Activated CD8-positive, alpha-beta memory T cell treated with anti-CD3 and anti-CD28 coated beads, Interleukin-2, amount 50 U/mL, for 24 hours (primary cell): ENCODE data around the gene ZSCAN32.

Experiments
- DNase-seq: peaks from one replicate; pipeline ENCODE4 v3.0.0-alpha.2; 2020; ENCODE audit errors: extremely low read depth

Gene ZSCAN32

GRCh38 chr16:3400779-3401688 lies at the start of gene ZSCAN32, which contains the start of gene ZNF174:
Gene ZSCAN32 (minus strand): TSS chr16:3401004. CDS start chr16:3397557, 3,447 bp downstream.
Gene ZNF174 (plus strand): TSS chr16:3401215. CDS start chr16:3402005, 790 bp downstream.
- peak; percentile 99 for DNase-seq

- no peak for DNase-seq
These were observed 43.2 kb upstream of the ZSCAN32 start for GRCh38 chr16:3444032-3444388.

GRCh38 chr16:3443108-3444031 lies 42.6 kb upstream of the ZSCAN32 start, which contains the start of the genes NAA60 and ZNF597:
Gene NAA60 (plus strand): TSS chr16:3443680. CDS start chr16:3476228, 32,548 bp downstream.
Gene ZNF597 (minus strand): TSS chr16:3443504. CDS start chr16:3443153, 351 bp downstream.
- peak; percentile 47 for DNase-seq

GRCh38 chr16:3439637-3440036 lies 38.8 kb upstream of the ZSCAN32 start:
- no peak for DNase-seq

- no peak for DNase-seq
These were observed 33.6 kb upstream of the ZSCAN32 start for GRCh38 chr16:3434373-3434772.

GRCh38 chr16:3431779-3432219 lies 31.0 kb upstream of the ZSCAN32 start:
- no peak for DNase-seq

- DNase-seq: no peak
These were observed 13.1 kb upstream of the ZSCAN32 start for GRCh38 chr16:3413730-3414379.

- no peak for DNase-seq
These were observed 7.9 kb upstream of the ZSCAN32 start for GRCh38 chr16:3408561-3409197.

- DNase-seq: no peak
These were observed 1.1 kb upstream of the ZSCAN32 start for GRCh38 chr16:3401719-3402397.

- DNase-seq: no peak
These were observed 392 bp downstream of the ZSCAN32 start for GRCh38 chr16:3400446-3400778.

- DNase-seq: no peak
These were observed 11.0 kb downstream of the ZSCAN32 start for GRCh38 chr16:3389663-3390338.

- DNase-seq: no peak
These were observed 12.5 kb downstream of the ZSCAN32 start for GRCh38 chr16:3388325-3388724.

GRCh38 chr16:3383045-3383448 lies 17.8 kb downstream of the ZSCAN32 start:
- DNase-seq: no peak

- no peak for DNase-seq
These were observed 22.9 kb downstream of the ZSCAN32 start for GRCh38 chr16:3377917-3378316.

GRCh38 chr16:3375680-3376079 lies 25.1 kb downstream of the ZSCAN32 start:
- no peak for DNase-seq

- no peak for DNase-seq
These were observed 31.7 kb downstream of the ZSCAN32 start for GRCh38 chr16:3369073-3369472.

GRCh38 chr16:3364774-3365427 lies 35.9 kb downstream of the ZSCAN32 start:
- peak; percentile 73 for DNase-seq

- no peak for DNase-seq
These were observed 37.0 kb downstream of the ZSCAN32 start for GRCh38 chr16:3363793-3364192.

- no peak for DNase-seq
These were observed 37.9 kb downstream of the ZSCAN32 start for GRCh38 chr16:3362931-3363330.

- DNase-seq: no peak
These were observed 41.9 kb downstream of the ZSCAN32 start for GRCh38 chr16:3358871-3359270.
